HL-60 (cell line): ENCODE data around the gene WDR91.

Experiments used
- DNase-seq, 2 experiments: peaks; one replicate each; pipeline ENCODE4 v3.0.0-alpha.2; 2010 to 2020; ENCODE audit warnings: low read depth in 1 of 2, low spot score in 1 of 2
- H3K27ac ChIP-seq: fragments of 250-450 bp; sonication (Bioruptor Pico); replicated peaks from 2 replicates; pipeline ENCODE4 v1.5.1; 2020; ENCODE audit warnings: mild to moderate bottlenecking, moderate library complexity
- H3K27me3 ChIP-seq: fragments of 250-450 bp; sonication (Bioruptor Pico); 2 replicates; pipeline ENCODE4 v1.5.1; 2021; ENCODE audit warnings: mild to moderate bottlenecking, moderate library complexity; ENCODE audit not compliant: insufficient read depth, poor library complexity, severe bottlenecking
- H3K4me3 ChIP-seq: replicated peaks from 2 replicates; pipeline ENCODE4 v1.5.1; 2011; ENCODE audit warnings: mild to moderate bottlenecking, control low read depth, low read length; ENCODE audit not compliant: insufficient read depth
- GABPA ChIP-seq: IDR thresholded peaks from 2 replicates; pipeline ENCODE4 v1.6.1; 2012; ENCODE audit warnings: low read depth
- POLR2AphosphoS5 ChIP-seq: IDR thresholded peaks from 2 replicates; pipeline ENCODE4 v1.6.1; 2012; ENCODE audit warnings: low read depth
- SPI1 ChIP-seq: IDR thresholded peaks from 2 replicates; pipeline ENCODE4 v1.6.1; 2012; ENCODE audit warnings: low read depth, mild to moderate bottlenecking, borderline replicate concordance
- TF ChIP-seq, protein P1 (sequence below): IDR thresholded peaks from 2 replicates; pipeline ENCODE4 v1.6.1; 2012; ENCODE audit warnings: low read depth; ENCODE audit not compliant: insufficient replicate concordance
- TF ChIP-seq, protein P2 (sequence below): IDR thresholded peaks from one replicate; pipeline ENCODE4 v1.5.1; 2011; ENCODE audit warnings: low read length, control low read depth, inconsistent platforms; ENCODE audit not compliant: insufficient read depth

Gene WDR91

DNA sequence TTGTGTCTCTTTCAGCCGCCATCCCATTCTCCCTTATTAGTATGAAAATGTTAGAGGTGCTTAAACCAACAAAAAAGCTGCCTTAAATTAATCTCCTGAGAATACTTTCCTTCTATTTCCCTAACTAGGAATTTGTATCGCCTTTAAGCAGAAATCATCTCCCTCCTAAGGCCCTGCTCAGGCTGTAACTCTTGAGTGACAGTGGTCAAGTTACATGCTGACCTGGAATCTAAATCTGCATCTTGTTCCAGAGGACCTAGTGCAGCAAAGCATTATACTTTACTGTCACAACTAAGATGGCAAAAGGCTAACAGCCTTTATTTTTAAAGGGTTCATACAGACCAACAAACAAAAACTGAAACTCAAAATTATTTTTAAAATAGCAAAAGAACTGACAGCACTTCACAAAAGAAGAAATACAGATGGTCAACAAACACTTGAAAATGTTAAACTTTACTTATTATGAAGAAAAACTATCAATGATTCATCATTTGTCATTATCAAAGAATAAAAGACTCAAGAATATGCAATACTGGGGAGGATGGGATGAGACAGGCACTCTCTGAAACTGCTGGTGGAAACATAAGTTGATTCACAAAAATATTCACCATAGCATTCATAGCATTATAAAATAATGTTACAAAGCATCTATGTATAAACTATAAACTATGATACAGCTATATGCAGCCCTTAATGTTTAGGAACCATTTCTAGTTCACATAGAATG is 51.8 kb downstream of the WDR91 start:
- Histone ChIP-seq H3K27me3 (no peaks in the 10 kb centered on the region), H3K4me3 (no peak overlapping the region), H3K27ac (peak overlapping the region; percentile 92)
- no peak for DNase-seq
- TF ChIP-seq, protein P1, sequence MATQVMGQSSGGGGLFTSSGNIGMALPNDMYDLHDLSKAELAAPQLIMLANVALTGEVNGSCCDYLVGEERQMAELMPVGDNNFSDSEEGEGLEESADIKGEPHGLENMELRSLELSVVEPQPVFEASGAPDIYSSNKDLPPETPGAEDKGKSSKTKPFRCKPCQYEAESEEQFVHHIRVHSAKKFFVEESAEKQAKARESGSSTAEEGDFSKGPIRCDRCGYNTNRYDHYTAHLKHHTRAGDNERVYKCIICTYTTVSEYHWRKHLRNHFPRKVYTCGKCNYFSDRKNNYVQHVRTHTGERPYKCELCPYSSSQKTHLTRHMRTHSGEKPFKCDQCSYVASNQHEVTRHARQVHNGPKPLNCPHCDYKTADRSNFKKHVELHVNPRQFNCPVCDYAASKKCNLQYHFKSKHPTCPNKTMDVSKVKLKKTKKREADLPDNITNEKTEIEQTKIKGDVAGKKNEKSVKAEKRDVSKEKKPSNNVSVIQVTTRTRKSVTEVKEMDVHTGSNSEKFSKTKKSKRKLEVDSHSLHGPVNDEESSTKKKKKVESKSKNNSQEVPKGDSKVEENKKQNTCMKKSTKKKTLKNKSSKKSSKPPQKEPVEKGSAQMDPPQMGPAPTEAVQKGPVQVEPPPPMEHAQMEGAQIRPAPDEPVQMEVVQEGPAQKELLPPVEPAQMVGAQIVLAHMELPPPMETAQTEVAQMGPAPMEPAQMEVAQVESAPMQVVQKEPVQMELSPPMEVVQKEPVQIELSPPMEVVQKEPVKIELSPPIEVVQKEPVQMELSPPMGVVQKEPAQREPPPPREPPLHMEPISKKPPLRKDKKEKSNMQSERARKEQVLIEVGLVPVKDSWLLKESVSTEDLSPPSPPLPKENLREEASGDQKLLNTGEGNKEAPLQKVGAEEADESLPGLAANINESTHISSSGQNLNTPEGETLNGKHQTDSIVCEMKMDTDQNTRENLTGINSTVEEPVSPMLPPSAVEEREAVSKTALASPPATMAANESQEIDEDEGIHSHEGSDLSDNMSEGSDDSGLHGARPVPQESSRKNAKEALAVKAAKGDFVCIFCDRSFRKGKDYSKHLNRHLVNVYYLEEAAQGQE: no peak
- TF ChIP-seq SPI1 (no peak), POLR2AphosphoS5 (no peak), GABPA (no peak)
- TF ChIP-seq, protein P2, sequence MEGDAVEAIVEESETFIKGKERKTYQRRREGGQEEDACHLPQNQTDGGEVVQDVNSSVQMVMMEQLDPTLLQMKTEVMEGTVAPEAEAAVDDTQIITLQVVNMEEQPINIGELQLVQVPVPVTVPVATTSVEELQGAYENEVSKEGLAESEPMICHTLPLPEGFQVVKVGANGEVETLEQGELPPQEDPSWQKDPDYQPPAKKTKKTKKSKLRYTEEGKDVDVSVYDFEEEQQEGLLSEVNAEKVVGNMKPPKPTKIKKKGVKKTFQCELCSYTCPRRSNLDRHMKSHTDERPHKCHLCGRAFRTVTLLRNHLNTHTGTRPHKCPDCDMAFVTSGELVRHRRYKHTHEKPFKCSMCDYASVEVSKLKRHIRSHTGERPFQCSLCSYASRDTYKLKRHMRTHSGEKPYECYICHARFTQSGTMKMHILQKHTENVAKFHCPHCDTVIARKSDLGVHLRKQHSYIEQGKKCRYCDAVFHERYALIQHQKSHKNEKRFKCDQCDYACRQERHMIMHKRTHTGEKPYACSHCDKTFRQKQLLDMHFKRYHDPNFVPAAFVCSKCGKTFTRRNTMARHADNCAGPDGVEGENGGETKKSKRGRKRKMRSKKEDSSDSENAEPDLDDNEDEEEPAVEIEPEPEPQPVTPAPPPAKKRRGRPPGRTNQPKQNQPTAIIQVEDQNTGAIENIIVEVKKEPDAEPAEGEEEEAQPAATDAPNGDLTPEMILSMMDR: no peak

DNA sequence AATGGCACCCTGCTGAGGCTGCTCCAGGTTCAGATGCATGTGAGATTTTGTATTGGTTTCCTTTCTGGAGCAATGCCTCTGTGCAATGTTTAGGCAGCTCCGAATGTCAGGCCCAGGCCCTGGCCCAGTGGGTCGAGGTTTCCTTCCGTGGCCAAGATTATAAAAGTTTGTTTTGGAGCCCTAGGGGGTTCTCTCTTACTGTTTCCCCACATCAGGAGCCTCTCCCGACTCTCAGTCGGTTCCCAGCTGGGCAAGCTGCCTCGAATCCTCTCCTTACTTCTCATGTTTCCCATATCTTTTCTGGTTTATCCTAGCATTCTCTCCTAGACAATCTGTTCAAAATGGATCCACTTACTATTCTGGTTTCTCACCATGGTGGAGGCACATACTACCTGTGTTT is 52.5 kb downstream of the WDR91 start:
- DNase-seq: no peak
- TF ChIP-seq POLR2AphosphoS5 (no peak), GABPA (no peak), SPI1 (no peak)
- TF ChIP-seq, protein P2: no peak
- TF ChIP-seq, protein P1: no peak
- H3K27me3 ChIP-seq: no peaks in the 10 kb centered on the region
- no peak overlapping the region for H3K4me3 ChIP-seq
- H3K27ac ChIP-seq: no peak overlapping the region; the same call in 1 of the 2 replicates

DNA sequence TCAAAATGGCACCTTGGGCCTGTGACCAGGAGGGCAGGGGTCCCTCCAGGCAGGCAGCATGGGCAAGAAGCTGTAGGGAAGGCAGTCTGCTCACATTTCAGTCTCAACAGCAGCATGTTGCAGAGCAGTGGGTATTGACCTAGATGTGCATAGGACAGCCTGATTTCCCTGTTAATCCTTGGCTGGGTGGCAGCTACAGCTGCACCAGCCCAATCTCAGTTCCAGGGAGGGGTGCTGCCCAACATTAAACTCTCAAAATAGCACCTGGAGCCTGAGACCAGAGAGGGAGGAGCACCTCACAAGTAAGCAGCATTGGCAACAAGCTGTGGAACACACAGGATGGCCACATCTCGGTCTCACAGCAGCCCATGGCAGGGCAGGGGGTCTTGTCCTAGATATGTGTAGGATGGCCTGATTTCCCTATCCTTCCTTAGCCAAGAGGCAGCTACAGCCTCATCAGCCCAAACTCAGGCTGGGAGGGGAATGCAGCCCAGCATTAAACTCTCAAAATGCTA is 53.1 kb downstream of the WDR91 start:
- no peak overlapping the region for H3K27ac ChIP-seq
- no peak for DNase-seq
- H3K4me3 ChIP-seq: no peak overlapping the region
- TF ChIP-seq, protein P1: no peak
- TF ChIP-seq POLR2AphosphoS5 (no peak), SPI1 (no peak), GABPA (no peak)
- TF ChIP-seq, protein P2: no peak
- H3K27me3 ChIP-seq: no peaks in the 10 kb centered on the region
